Measurements from ENCODE around the gene MBOAT2.

The MBOAT2 gene

DNA sequence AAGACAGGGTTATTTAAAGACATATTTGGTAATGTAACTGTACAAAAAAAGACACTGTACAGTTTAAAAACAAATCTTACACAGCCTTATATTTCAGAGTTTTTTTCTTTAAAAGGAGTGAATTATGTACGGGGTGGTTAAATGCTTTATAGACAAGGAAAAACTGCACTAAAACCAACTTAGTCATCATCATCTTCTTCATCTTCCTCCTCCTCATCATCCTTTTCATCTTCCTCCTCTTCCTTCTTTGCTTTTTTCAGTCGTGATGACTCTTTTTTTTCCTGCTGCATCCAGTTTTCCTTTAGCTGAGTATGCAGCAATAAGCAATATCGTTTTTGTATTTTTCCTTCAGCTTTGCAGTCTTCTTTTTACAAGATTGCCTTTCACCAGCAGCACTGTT is 14.6 kb upstream of the MBOAT2 start:
- no peak for DNase-seq (ENCODE audit: low spot score)

GRCh38 chr2:9017411-9017810 is 13.9 kb upstream of the MBOAT2 start:
- no peak for DNase-seq (ENCODE audit: low spot score)

DNA sequence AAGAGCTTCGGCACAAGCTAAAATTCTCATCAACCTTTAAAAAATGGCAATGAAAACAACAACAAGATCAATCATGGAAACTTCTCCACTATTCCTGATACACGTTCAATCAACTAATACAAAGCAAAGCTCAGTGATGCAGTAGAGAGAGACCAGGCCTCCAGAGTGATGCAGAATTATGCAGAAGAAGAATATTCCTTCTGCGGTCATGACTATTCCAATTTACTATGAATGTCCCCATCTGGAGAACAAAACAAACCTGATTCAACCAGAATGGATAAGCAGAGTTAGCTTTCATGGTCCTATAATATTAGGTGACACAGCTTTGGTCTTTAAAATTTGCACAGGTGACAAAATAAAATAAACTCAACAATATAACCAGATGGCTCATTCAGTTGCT is 12.5 kb upstream of the MBOAT2 start:
- no peak for DNase-seq (ENCODE audit: low spot score)

DNA sequence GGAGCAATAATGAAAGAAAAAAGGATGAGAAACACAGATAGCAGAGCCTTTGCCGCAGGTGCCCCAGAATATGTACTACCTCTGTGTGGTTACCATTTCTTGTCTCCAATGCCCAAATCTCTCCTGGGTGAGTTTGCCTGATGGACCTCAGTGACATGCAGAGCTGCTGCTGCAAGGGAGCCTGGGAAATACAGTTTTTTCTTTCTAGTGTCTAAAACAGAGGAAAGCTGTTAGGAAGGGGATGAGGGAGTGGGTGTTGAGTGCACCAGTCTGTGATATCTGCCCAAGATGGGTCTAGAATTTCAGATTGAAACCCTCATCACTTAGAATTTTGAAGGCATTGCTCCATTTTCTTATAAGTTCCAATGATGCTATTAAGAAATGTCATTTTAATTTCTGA is 9.9 kb upstream of the MBOAT2 start:
- no peak for DNase-seq (ENCODE audit: low spot score)

GRCh38 chr2:9010866-9011265 is 7.4 kb upstream of the MBOAT2 start:
- DNase-seq (ENCODE audit: low spot score), result no peak

DNA sequence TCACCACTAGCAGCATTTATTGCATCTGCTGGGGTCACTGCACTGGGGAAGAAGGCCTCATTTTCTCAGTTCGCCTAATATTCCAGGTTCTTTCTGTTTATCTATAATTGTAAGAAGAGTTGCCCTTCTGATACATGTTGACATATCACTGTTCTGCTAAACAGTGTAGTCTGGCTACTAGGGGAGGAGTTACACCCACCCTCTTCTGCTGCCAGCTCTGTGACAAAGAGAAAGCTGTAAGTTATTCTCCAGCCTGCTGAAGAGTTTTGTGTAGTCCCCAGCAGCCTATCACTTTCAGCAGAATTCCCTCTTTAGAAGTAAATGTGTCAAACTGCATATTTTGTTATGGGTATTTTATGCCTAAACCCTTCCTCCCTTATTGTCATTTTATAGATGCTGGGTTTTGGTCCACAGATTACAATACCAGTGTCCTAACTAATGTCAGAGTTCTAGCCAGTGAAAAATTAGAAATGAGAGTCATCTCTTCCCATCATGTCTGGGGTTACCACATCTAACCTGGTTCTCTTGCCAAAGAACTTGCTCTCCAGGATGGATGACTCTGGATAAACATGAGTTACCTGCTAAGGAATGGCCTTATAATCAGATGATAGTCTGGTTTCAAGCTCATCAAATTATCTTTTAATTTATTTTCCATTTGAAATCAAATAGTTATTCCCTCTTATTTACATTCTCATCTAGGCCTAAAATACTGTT is 5.6 kb upstream of the MBOAT2 start:
- no peak for DNase-seq (ENCODE audit: low spot score)

DNA sequence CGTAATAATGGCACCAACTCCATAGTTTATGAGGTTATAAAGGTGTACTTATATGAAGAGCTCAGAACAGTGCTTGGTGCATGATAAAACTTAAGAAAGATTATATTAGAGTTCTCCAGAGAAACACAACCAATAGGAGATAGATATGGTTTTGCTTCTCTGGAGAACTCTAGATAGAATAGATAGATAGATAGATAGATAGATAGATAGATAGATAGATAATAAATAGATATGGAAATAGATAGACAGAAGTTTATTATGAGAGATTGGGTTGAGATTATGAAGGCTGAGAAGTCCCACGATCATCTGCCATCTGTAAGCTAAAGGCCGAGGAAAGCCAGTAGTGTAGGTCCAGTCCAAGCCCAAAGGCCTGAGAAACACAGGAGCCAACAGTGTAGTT is 2.9 kb upstream of the MBOAT2 start:
- DNase-seq (ENCODE audit: low spot score), result no peak

DNA sequence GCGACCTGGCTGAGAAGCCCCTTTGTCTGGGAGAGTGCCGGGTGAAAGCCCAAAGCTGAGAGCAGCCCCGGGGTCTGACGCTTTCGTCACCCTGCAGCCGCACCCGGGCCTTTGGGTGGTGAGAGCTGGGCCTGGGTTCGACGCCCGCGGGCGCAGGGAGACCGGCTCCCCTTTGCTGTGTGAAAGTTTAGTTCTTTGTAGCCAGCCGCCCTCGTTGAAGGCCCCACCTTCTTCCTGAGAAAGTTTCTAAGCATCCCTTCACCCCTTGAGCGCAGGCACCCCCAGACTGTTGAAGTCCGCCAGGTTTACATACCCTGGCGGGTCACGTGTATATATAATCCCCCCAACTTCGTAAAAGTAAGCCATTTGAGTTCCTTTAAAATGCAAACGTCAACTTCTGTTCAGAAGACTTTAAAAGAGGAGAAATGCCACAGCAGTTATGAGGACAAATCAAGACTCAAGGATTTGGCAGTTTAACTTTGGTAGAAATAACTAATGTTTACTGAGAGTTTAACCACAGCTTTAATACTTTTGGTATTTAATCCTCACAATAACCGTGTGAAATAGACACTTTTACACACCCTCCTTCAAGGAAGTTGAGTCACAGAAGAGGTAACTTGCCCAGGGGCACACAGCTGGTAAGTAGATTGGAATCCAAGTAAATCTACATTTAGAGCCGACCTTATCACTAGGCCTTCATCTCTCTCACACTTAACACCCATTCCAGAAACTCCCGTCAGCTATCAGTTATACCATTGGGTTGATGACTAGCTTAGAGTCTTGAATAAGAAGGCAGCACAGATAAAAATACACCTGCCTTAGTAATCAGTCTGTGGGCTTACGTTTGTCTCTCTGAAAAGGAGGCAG is 1.1 kb upstream of the MBOAT2 start:
- no peak for DNase-seq (ENCODE audit: low spot score)

GRCh38 chr2:9003366-9003615 is 193 bp downstream of the MBOAT2 start:
- no peak for DNase-seq (ENCODE audit: low spot score)

GRCh38 chr2:9002637-9003365 is 683 bp downstream of the MBOAT2 start:
- peak; percentile 33 for DNase-seq (ENCODE audit: low spot score)

DNA sequence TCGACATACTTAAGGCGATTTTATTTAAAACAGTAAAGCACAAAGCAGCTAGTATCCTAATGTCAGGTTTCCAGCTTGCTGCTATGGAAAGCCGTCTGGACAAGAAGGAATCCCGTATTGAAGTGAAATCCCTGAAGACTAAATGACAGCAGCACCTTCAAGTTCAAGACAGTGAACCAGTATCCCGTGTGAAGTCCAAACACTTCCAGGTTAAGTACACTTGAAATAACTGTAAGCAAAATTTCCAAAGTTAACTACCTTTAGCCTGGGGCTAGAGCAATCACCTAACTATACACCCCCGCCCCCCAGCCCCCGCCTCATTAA is 1.2 kb downstream of the MBOAT2 start:
- no peak for DNase-seq (ENCODE audit: low spot score)

DNA sequence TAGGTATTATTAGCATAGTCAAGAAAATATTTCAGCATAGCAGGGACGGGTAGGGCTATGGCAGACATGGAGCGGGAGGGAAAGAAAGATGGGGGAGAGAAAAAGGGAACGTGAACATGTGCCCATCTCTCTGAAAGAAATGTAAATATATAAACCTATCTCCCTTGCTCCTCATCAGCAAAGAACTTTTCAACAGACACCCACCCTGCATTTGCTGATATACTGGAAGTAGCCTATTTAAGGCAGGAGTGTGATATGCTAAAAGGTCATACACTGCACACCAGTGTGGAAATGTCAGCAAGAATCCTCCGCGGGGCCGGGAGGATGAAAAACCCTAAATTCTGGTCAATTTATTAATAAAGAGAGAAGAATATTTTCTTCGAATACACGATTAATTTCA is 1.7 kb downstream of the MBOAT2 start:
- DNase-seq (ENCODE audit: low spot score), result peak; percentile 29

GRCh38 chr2:9001229-9001628 is 2.3 kb downstream of the MBOAT2 start:
- peak; percentile 51 for DNase-seq (ENCODE audit: low spot score)

- DNase-seq (ENCODE audit: low spot score), result no peak
Measured at GRCh38 chr2:9000442-9000841, 3.0 kb downstream of the MBOAT2 start.

DNA sequence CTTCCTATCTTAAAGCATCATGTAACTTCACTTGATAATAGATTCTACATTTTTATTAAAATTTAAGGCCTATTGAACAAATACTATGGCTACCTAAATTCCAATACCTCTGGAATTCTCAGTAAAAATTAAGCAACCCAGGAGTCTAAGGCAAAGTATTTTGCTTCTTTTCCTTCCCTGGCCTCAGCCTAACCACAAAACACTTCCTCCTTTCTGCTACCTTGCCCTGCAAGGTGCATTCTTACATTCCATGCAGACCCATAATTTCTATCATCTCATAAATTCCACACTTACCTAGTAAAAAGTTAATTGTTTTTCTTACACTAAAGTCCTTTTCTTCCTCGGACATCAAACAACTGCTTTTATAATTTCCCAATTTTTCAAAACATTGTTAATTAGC is 3.7 kb downstream of the MBOAT2 start:
- no peak for DNase-seq (ENCODE audit: low spot score)

DNA sequence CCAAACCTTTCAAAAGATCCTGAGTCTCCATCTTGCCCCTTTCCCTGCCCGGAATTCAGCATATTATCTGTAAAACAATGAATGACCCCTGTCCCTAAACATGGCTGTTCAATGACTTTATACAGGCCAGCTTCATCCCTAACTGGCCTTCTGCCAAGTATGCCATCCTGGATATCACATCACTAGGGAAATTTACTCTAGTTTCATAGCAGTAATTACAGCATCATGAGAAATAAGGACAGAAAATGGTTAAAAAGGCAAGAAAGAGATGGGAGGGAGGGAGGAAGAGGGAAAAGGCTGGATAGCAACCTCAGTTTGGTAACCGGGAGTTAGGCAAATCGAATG is 4.4 kb downstream of the MBOAT2 start:
- no peak for DNase-seq (ENCODE audit: low spot score)

DNA sequence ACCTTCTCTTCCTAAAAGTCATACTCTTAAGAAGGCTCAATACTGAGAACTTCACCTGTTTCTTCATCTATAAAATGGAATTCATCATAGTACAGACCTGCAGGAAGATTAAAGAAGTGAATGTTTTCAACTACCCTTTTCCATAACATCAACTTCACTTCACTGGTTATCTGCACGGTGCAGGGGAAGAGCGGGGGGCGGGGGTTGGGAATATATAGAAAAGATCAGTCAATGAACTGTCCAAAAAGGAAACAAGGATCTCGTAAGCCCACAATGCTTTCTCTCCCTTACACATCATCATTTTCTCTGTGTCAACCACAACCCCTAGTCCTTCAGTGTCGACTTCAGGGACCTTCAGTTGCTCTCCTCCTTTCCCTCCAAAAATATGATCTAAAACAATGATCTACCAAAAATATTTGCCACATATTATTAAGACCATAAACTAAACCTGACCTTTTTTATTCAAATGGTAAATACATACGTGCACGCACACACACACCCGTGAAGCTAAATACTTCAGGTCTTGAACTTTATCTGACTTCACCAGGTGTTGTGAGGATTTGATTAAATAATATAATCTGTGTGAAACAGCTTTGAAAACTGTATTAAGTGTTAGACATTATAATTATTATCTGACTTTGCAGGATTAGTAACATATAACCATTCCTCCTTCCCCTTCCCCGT is 4.9 kb downstream of the MBOAT2 start:
- peak; percentile 62 for DNase-seq (ENCODE audit: low spot score)

DNA sequence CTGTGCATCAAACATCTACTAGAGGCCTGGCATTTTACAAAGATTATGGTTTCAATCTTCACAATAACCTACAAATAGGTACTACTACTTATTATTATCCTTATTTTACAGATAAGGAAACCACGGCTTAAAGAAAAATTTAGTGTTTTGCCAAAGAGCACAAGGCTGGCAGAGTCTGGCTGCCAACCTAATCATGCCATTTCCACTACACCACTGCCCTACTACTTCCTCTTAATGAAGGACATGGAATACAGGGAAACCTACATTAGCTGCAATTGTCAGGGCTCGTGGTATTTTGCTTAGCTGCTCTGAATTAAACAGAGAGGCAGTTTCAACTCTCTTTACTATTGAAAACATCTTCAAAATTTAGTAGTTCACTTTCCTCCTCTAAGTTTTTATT is 5.9 kb downstream of the MBOAT2 start:
- DNase-seq (ENCODE audit: low spot score), result no peak

DNA sequence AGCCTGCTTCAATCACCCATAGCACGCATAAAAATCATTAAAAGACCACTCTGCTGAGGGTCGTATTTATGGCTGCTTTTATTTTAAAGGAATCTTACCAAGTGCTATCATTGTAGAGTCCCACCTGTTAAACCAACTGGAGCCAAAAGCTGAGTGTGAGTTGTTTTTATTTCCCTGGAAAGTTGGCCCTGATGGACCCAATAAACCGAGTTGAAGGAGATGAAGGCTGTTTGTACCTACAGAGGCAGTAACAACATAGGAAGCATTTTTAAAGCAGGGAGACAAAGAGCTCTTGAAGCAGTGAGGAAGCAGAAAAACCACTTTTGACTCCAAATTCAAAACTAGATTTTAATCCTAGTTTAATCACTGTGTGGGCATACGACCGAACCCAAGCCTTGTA is 6.4 kb downstream of the MBOAT2 start:
- no peak for DNase-seq (ENCODE audit: low spot score)

DNA sequence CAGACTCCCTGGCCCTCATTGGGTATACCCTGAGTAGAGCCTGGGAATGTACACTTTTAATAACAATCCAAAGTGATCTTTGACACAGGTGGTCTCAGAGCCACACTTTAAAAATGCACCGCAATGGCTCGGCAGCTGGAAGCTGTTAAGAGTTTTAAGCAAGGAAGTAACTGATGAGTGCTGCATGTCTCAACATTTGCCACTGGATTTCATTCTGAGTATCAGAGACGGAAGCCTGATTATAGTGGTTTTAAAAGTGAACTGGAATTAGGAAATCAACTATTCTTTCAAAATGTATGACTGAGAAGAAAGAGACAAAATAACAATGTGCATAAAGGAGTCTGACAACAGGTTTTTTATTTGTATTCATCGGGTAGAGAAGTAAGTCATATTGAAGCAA is 7.5 kb downstream of the MBOAT2 start:
- DNase-seq (ENCODE audit: low spot score), result no peak

DNA sequence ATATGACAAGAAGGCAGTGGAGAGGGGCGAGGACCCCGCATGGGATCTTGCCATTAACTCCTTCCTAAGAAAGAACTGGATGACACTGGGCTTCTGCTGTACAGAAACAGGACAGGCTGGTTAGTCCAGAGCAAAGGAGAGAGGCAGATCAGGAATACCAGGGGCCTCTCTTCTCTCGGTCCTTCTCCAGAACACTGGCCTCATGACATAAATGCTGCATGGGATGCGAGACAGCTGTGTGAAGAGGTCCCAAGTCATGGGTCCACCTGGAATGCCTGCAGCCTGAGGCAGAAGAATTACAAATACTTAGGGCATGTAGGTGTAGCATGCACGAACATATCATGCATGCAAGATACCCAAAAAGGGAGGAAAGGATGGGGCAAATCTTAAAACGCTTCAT is 9.1 kb downstream of the MBOAT2 start:
- no peak for DNase-seq (ENCODE audit: low spot score)

DNA sequence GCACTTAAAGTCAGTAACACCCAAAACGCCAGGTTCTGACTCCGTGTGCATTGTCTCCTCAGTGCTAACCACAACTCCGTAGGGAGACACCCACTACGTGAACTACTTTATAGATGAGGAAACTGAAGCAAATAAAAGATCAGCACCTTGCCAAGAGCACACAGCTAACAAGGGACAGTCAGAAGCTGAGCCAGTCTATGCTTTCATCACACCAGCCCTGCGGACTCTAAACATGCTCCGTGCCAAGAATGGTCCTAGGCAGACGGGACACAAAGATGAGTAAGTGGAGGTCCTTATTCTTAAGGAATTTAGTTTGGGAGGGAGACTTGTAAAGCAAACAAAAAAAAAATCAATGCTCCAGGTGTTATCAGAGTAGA is 9.6 kb downstream of the MBOAT2 start:
- no peak for DNase-seq (ENCODE audit: low spot score)

All from hematopoietic multipotent progenitor cell treated with erythropoietin and hydrocortisone succinate and interleukin-3 and kit ligand, for 15 days (in vitro differentiated cells).